ENCODE measurements around the gene NDE1.
A peak's percentile ranks its signal among the peaks of the same experiment; 100 is the strongest.

The NDE1 gene

DNA sequence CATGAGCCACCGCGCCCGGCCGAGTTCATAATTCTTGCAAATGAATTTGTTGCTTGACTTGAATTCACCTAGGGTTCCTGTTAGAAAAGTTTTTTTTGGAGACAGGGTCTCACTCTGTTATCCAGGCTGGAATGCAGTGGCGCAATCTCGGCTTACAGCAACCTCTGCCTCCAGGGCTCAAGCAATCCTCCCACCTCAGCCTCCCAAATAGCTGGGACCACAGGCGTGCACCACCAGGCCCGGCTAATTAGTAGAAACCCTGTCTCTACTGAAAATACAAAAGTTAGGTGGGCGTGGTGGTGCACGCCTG lies 107.0 kb downstream of the NDE1 start:
- Histone ChIP-seq H3K27me3 (ENCODE audit: low read depth, low read length) (no peaks in the 10 kb centered on the region), H3K4me3 (ENCODE audit: low read depth in 1 of 2, low read length in 2 of 2) (no peak overlapping the region), H3K36me3 (ENCODE audit: control insufficient read depth in 1 of 2, insufficient read depth in 2 of 2, low read length in 2 of 2) (peaks cover 7 to 50% of the 10 kb centered on the region in 2 donors), H3K4me1 (ENCODE audit: control insufficient read depth in 1 of 2, insufficient read depth in 2 of 2, low read length in 2 of 2) (peaks cover 0 to 15% of the 10 kb centered on the region in 2 donors), H3K27ac (ENCODE audit: low read length) (no peak overlapping the region), H3K9me3 (ENCODE audit: control insufficient read depth in 1 of 2, low read length in 2 of 2) (no peaks in the 10 kb centered on the region)

DNA sequence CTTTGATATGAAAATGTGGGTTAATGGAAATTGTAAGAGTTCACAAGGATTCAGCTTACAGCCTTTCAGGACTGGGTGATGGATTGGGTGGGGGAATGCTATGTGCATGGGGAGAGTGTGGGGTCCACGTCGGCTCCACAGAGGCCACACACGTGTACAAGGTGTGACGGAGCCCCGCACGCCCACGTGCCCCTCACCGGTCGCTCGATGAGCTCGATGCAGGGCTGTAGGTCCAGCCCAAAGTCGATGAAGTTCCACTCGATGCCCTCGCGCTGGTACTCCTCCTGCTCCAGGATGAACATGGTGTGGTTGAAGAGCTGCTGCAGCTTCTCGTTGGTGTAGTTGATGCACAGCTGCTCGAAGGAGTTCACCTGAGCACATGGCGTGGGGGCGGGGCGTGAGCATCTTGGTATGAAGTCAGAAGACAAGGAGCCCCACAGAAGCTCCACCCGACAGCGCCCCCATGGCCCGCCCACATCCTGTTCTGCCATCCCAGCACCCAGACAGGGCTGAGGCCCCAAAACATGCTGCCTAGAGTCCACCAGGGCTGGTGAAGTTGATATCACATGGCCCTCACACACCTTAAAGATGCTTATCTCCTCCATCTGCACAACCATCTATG lies 107.7 kb downstream of the NDE1 start:
- Histone ChIP-seq H3K9me3 (ENCODE audit: control insufficient read depth in 1 of 2, low read length in 2 of 2) (no peaks in the 10 kb centered on the region), H3K4me1 (ENCODE audit: control insufficient read depth in 1 of 2, insufficient read depth in 2 of 2, low read length in 2 of 2) (peaks cover 0 to 13% of the 10 kb centered on the region in 2 donors), H3K27me3 (ENCODE audit: low read depth, low read length) (no peaks in the 10 kb centered on the region), H3K27ac (ENCODE audit: low read length) (no peak overlapping the region), H3K36me3 (ENCODE audit: control insufficient read depth in 1 of 2, insufficient read depth in 2 of 2, low read length in 2 of 2) (peaks cover 7 to 45% of the 10 kb centered on the region in 2 donors), H3K4me3 (ENCODE audit: low read depth in 1 of 2, low read length in 2 of 2) (no peak overlapping the region)

DNA sequence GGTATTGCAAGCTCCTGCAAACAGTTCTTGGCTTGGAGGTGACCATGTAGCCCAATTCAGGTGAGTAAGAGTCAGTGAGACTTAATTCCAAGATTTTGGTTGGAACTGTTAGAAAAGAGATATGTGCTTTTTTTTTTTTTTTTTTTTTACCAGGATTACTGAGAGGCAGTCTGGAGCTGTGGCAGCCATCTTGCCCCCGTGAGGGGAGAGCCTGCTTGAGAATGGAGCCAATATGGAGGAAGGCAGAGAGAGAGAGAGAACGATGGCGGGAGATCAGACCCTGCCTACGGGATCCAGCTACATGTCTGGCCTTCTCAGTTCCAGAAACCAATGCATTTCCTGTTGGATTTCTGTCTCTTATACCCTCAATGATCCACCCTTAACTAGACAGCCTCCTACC lies 109.0 kb downstream of the NDE1 start:
- no peak overlapping the region for H3K4me3 ChIP-seq (ENCODE audit: low read depth in 1 of 2, low read length in 2 of 2)
- H3K27ac ChIP-seq (ENCODE audit: low read length), result no peak overlapping the region
- H3K9me3 ChIP-seq (ENCODE audit: control insufficient read depth in 1 of 2, low read length in 2 of 2), result no peaks in the 10 kb centered on the region
- H3K27me3 ChIP-seq (ENCODE audit: low read depth, low read length), result no peaks in the 10 kb centered on the region
- peaks cover 0 to 11% of the 10 kb centered on the region in 2 donors for H3K4me1 ChIP-seq (ENCODE audit: control insufficient read depth in 1 of 2, insufficient read depth in 2 of 2, low read length in 2 of 2)
- H3K36me3 ChIP-seq (ENCODE audit: control insufficient read depth in 1 of 2, insufficient read depth in 2 of 2, low read length in 2 of 2), result peaks cover 7 to 44% of the 10 kb centered on the region in 2 donors

DNA sequence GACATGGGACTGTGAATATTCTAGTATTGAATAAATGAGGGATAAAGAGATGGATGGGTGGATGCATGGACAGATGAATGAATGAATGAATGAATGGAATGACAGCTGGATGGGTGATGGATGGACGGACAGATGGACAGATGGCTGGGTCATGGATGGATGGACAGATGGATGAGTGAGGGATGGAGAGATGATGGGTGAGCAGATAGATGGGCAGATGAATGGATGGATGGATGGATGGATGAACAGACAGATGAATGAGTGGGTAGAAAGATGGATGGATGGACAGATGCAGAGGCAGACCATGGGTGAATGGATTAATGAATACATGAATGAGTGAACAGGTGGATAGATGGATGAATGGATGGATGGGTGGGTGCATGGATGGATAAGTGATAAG lies 110.1 kb downstream of the NDE1 start:
- Histone ChIP-seq H3K36me3 (ENCODE audit: control insufficient read depth in 1 of 2, insufficient read depth in 2 of 2, low read length in 2 of 2) (peaks cover 7 to 39% of the 10 kb centered on the region in 2 donors), H3K27me3 (ENCODE audit: low read depth, low read length) (no peaks in the 10 kb centered on the region), H3K27ac (ENCODE audit: low read length) (no peak overlapping the region), H3K9me3 (ENCODE audit: control insufficient read depth in 1 of 2, low read length in 2 of 2) (no peaks in the 10 kb centered on the region), H3K4me1 (ENCODE audit: control insufficient read depth in 1 of 2, insufficient read depth in 2 of 2, low read length in 2 of 2) (peaks cover 0 to 12% of the 10 kb centered on the region in 2 donors), H3K4me3 (ENCODE audit: low read depth in 1 of 2, low read length in 2 of 2) (no peak overlapping the region)

DNA sequence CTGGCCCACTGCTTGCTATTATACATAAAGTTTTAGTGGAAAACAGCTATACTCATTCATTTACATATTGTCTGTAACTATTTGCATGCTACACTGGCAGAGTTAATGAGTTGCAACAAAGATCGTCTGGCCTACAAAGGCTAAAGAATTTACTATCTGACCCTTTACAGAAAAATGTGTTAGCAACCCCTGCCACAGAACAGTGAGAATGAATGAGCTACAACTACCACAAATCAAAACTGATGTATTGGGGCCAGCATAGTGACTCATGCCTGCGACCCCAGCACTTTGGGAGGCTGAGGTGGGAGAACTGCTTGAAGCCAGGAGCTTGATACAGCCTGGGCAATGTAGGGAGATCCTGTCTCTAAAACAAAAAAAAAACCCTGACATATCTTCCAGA lies 114.1 kb downstream of the NDE1 start:
- no peak overlapping the region for H3K27ac ChIP-seq (ENCODE audit: low read length)
- peaks cover 10 to 23% of the 10 kb centered on the region in 2 donors for H3K36me3 ChIP-seq (ENCODE audit: control insufficient read depth in 1 of 2, insufficient read depth in 2 of 2, low read length in 2 of 2)
- no peaks in the 10 kb centered on the region for H3K27me3 ChIP-seq (ENCODE audit: low read depth, low read length)
- H3K4me1 ChIP-seq (ENCODE audit: control insufficient read depth in 1 of 2, insufficient read depth in 2 of 2, low read length in 2 of 2), result peaks cover 0 to 20% of the 10 kb centered on the region in 2 donors
- H3K9me3 ChIP-seq (ENCODE audit: control insufficient read depth in 1 of 2, low read length in 2 of 2), result no peaks in the 10 kb centered on the region
- no peak overlapping the region for H3K4me3 ChIP-seq (ENCODE audit: low read depth in 1 of 2, low read length in 2 of 2)

DNA sequence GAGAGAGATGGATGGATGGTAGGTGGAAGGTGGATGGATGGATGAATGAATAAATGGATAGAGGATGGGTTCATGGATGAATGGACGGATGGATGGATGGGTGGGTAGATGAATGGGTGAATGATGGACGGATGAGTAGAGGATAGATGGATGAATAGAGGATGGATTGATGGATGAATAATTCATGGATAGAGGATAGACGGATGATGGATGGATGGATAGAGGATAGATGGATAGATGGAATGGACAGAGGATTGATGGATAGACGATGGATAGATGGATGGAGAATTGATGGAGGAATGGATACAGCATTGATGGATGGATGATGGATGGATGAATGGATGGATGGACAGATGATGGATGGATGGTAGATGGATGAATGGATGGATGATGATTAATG lies 115.1 kb downstream of the NDE1 start:
- no peaks in the 10 kb centered on the region for H3K9me3 ChIP-seq (ENCODE audit: control insufficient read depth in 1 of 2, low read length in 2 of 2)
- no peak overlapping the region for H3K27ac ChIP-seq (ENCODE audit: low read length)
- H3K4me3 ChIP-seq (ENCODE audit: low read depth in 1 of 2, low read length in 2 of 2), result no peak overlapping the region
- peaks cover 0 to 23% of the 10 kb centered on the region in 2 donors for H3K4me1 ChIP-seq (ENCODE audit: control insufficient read depth in 1 of 2, insufficient read depth in 2 of 2, low read length in 2 of 2)
- H3K27me3 ChIP-seq (ENCODE audit: low read depth, low read length), result no peaks in the 10 kb centered on the region
- peaks cover 7 to 13% of the 10 kb centered on the region in 2 donors for H3K36me3 ChIP-seq (ENCODE audit: control insufficient read depth in 1 of 2, insufficient read depth in 2 of 2, low read length in 2 of 2)

DNA sequence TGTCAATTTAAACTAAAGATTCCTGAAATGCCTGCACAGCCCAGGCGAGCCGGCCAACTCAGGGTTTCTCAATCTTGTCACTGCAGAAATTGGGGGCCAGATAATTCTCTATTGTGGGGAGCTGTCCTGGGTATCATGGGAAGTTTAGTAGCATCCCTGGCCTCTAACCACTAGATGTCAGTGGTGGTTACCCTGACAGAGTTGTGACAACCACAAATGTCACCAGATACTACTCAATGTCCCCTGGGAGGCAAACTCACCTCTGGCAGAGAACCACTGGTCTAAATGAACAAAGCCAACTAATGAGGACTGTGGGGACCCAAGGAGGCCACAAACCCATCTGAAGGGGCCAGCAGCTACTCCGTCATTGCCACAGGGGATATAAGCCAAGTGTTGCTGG lies 115.8 kb downstream of the NDE1 start:
- no peak overlapping the region for H3K4me3 ChIP-seq (ENCODE audit: low read depth in 1 of 2, low read length in 2 of 2)
- H3K9me3 ChIP-seq (ENCODE audit: control insufficient read depth in 1 of 2, low read length in 2 of 2), result no peaks in the 10 kb centered on the region
- no peaks in the 10 kb centered on the region for H3K27me3 ChIP-seq (ENCODE audit: low read depth, low read length)
- peaks cover 3 to 9% of the 10 kb centered on the region in 2 donors for H3K36me3 ChIP-seq (ENCODE audit: control insufficient read depth in 1 of 2, insufficient read depth in 2 of 2, low read length in 2 of 2)
- no peak overlapping the region for H3K27ac ChIP-seq (ENCODE audit: low read length)
- H3K4me1 ChIP-seq (ENCODE audit: control insufficient read depth in 1 of 2, insufficient read depth in 2 of 2, low read length in 2 of 2), result peaks cover 0 to 31% of the 10 kb centered on the region in 2 donors

DNA sequence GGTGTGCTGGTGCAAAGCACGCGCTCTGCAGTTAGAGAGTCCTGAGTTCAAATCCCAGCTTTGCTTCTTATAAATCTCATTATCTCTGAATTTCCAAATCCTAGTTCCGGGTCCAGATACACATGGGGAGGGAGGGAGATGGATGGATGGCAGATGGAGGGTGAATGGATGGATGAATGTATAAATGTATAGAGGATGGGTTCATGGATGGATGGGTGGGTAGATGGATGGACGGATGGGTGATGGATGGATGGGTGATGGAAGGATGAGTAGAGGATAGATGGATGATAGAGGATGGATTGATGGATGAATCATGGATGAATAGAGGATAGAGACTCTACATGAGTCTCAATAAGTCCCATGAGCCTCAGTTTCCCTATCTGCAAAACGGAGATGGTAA lies 116.9 kb downstream of the NDE1 start:
- Histone ChIP-seq H3K27me3 (ENCODE audit: low read depth, low read length) (no peaks in the 10 kb centered on the region), H3K27ac (ENCODE audit: low read length) (no peak overlapping the region), H3K4me3 (ENCODE audit: low read depth in 1 of 2, low read length in 2 of 2) (no peak overlapping the region), H3K4me1 (ENCODE audit: control insufficient read depth in 1 of 2, insufficient read depth in 2 of 2, low read length in 2 of 2) (peaks cover 0 to 32% of the 10 kb centered on the region in 2 donors), H3K36me3 (ENCODE audit: control insufficient read depth in 1 of 2, insufficient read depth in 2 of 2, low read length in 2 of 2) (peaks cover 3 to 9% of the 10 kb centered on the region in 2 donors), H3K9me3 (ENCODE audit: control insufficient read depth in 1 of 2, low read length in 2 of 2) (no peaks in the 10 kb centered on the region)

DNA sequence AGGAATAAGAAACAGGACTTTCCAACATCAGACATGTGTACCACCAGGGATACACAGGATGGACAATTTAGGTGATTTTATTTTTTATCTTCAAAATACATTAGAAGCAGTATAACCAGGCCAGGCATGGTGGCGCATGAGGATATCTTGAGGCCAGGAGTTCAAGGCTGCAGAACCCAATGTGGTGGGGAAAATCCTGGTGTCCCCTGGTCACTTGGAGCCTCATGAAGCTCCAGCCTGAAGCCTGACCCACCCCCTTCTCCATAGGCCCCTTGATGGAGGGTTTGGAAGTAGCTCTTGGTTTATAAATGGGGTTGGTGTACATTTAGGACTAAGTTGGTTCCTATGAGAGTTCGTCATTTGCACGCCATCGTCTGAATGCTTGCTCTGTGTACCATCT lies 118.2 kb downstream of the NDE1 start:
- Histone ChIP-seq H3K4me1 (ENCODE audit: control insufficient read depth in 1 of 2, insufficient read depth in 2 of 2, low read length in 2 of 2) (peaks cover 0 to 32% of the 10 kb centered on the region in 2 donors), H3K4me3 (ENCODE audit: low read depth in 1 of 2, low read length in 2 of 2) (no peak overlapping the region), H3K36me3 (ENCODE audit: control insufficient read depth in 1 of 2, insufficient read depth in 2 of 2, low read length in 2 of 2) (peaks cover 6 to 9% of the 10 kb centered on the region in 2 donors), H3K27me3 (ENCODE audit: low read depth, low read length) (no peaks in the 10 kb centered on the region), H3K27ac (ENCODE audit: low read length) (no peak overlapping the region), H3K9me3 (ENCODE audit: control insufficient read depth in 1 of 2, low read length in 2 of 2) (no peaks in the 10 kb centered on the region)

DNA sequence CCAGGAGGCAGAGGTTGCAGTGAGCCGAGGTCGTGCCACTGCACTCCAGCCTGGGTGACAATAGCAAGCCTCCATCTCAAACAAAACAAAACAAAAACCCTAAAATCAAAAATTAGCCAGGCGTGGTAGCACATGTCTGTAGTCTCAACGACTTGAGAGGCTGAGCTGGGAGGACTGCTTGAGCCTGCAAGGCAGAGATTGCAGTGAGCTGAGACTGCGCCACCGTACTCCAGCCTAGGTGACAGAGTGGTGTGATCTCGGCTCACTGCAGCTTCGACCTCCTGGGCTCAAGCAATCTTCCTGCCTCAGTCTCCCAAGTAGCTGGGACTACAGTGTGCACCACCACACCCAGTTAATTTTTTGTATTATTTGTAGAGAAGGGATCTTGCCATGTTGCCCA lies 119.2 kb downstream of the NDE1 start:
- Histone ChIP-seq H3K4me1 (ENCODE audit: control insufficient read depth in 1 of 2, insufficient read depth in 2 of 2, low read length in 2 of 2) (peaks cover 0 to 26% of the 10 kb centered on the region in 2 donors), H3K9me3 (ENCODE audit: control insufficient read depth in 1 of 2, low read length in 2 of 2) (no peaks in the 10 kb centered on the region), H3K36me3 (ENCODE audit: control insufficient read depth in 1 of 2, insufficient read depth in 2 of 2, low read length in 2 of 2) (peaks cover 4 to 6% of the 10 kb centered on the region in 2 donors), H3K27me3 (ENCODE audit: low read depth, low read length) (no peaks in the 10 kb centered on the region), H3K27ac (ENCODE audit: low read length) (no peak overlapping the region), H3K4me3 (ENCODE audit: low read depth in 1 of 2, low read length in 2 of 2) (no peak overlapping the region)

DNA sequence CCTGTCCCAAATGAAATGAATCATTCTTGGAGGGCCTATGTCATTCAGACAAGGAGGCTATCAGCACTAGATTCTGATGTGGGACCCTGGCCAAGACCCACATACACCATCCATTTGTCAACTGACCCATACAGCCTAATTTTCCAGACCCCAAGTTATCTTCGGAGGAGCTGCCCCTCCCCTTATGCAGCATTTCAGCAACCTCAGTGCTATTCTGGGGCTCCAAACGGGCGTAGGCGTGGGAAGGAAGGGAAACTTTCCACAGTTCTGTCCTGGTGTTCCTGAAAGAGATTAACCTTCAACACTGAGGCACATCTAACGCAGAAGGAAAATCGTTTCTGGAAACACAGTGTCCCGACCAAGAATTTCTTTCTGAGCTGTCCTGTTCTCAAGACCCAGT lies 120.1 kb downstream of the NDE1 start:
- Histone ChIP-seq H3K9me3 (ENCODE audit: control insufficient read depth in 1 of 2, low read length in 2 of 2) (no peaks in the 10 kb centered on the region), H3K4me1 (ENCODE audit: control insufficient read depth in 1 of 2, insufficient read depth in 2 of 2, low read length in 2 of 2) (peaks cover 0 to 21% of the 10 kb centered on the region in 2 donors), H3K36me3 (ENCODE audit: control insufficient read depth in 1 of 2, insufficient read depth in 2 of 2, low read length in 2 of 2) (peaks cover 4 to 6% of the 10 kb centered on the region in 2 donors), H3K27ac (ENCODE audit: low read length) (peak overlapping the region; percentile 30), H3K4me3 (ENCODE audit: low read depth in 1 of 2, low read length in 2 of 2) (no peak overlapping the region), H3K27me3 (ENCODE audit: low read depth, low read length) (no peaks in the 10 kb centered on the region)

DNA sequence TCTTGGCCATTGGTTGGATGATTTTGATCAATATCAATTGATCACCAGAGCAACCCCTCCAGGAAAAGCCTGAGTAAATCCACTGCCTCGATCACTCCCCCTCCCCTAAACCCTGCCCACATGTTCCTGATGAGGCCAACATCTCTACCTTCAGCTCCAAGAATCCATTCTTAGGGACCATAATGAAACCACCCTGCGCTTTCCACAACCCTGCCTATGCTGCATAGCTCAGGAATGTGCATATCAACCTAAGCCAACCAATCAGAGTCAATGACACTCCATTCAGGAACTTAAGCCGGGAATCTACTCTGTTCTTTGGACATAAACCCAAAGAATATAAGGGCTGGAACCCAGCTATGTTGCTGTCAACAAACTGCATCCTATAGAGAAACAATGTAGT lies 120.5 kb downstream of the NDE1 start:
- H3K27ac ChIP-seq (ENCODE audit: low read length), result peak overlapping the region; percentile 30
- peaks cover 4 to 6% of the 10 kb centered on the region in 2 donors for H3K36me3 ChIP-seq (ENCODE audit: control insufficient read depth in 1 of 2, insufficient read depth in 2 of 2, low read length in 2 of 2)
- no peaks in the 10 kb centered on the region for H3K9me3 ChIP-seq (ENCODE audit: control insufficient read depth in 1 of 2, low read length in 2 of 2)
- H3K4me3 ChIP-seq (ENCODE audit: low read depth in 1 of 2, low read length in 2 of 2), result no peak overlapping the region
- H3K4me1 ChIP-seq (ENCODE audit: control insufficient read depth in 1 of 2, insufficient read depth in 2 of 2, low read length in 2 of 2), result peaks cover 0 to 19% of the 10 kb centered on the region in 2 donors
- no peaks in the 10 kb centered on the region for H3K27me3 ChIP-seq (ENCODE audit: low read depth, low read length)
